ENCODE data around the gene CLDN9. TPM values are rescaled to one million over a fixed set of nuclear protein-coding genes. Genes with fewer than 3 reads are reported as not detected.
A peak's percentile ranks its signal among the peaks of the same experiment; 100 is the strongest.

Gene CLDN9
- total and polyA plus RNA-seq, 2 experiments from 2014 or later: 3.5 to 8.9 TPM

DNA sequence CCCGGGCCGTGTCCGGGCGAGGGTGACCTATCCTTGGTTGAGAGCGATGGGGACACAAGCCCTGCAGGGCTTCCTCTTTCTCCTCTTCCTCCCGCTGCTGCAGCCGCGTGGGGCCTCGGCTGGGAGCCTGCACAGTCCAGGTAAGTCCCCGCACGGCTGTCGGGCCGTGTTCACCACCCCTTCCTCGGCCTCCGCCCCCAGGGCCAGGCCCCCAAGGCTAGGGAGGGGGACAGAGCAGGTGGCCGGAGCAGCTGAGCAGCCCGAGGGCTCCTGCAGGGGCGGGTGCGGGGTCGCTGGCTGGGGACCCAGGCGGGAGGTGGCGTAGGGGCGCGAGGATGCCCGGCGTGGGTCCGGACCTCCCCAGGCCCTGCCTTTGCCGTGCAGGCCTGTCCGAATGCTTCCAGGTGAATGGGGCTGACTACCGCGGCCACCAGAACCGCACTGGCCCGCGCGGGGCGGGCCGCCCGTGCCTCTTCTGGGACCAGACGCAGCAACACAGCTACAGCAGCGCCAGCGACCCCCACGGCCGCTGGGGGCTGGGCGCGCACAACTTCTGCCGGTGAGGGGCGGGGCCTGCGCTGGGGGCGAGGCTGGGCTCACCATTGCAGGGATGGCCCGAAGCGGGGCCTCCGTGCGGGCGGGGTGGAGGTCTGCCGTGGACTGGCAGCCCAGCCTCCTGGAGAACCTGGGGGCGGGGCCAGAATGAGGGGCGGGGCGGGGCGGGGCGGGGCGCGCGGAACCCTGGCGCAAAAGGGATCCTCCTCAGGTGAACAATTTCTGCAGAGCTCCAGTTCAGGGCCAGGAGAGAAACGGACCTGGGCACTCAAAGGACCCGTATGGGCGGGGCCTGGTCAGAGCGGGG, 48.0 kb upstream of the CLDN9 start:
- no peaks in the 10 kb centered on the region for H3K79me2 ChIP-seq
- H3K27me3 ChIP-seq: peaks cover 38% of the 10 kb centered on the region
- H4K20me1 ChIP-seq (ENCODE audit: insufficient read depth, poor library complexity, severe bottlenecking): no peaks in the 10 kb centered on the region
- DNase-seq (ENCODE audit: low spot score): peak; percentile 79
- H3K4me2 ChIP-seq: peak overlapping the region; percentile 98
- H3K4me1 ChIP-seq (ENCODE audit: insufficient read depth): peaks cover 20% of the 10 kb centered on the region
- no peak overlapping the region for H3K27ac ChIP-seq
- TF ChIP-seq, protein P1, sequence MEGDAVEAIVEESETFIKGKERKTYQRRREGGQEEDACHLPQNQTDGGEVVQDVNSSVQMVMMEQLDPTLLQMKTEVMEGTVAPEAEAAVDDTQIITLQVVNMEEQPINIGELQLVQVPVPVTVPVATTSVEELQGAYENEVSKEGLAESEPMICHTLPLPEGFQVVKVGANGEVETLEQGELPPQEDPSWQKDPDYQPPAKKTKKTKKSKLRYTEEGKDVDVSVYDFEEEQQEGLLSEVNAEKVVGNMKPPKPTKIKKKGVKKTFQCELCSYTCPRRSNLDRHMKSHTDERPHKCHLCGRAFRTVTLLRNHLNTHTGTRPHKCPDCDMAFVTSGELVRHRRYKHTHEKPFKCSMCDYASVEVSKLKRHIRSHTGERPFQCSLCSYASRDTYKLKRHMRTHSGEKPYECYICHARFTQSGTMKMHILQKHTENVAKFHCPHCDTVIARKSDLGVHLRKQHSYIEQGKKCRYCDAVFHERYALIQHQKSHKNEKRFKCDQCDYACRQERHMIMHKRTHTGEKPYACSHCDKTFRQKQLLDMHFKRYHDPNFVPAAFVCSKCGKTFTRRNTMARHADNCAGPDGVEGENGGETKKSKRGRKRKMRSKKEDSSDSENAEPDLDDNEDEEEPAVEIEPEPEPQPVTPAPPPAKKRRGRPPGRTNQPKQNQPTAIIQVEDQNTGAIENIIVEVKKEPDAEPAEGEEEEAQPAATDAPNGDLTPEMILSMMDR (IDR thresholded peaks at IDR 0.05; ENCODE audit: poor library complexity): no peak
- TF ChIP-seq EZH2 (IDR thresholded peaks at IDR 0.05; ENCODE audit: borderline replicate concordance) (peak; percentile 30), EZH2phosphoT487 (IDR thresholded peaks at IDR 0.05; ENCODE audit: low read depth, severe bottlenecking, unreplicated experiment) (no peak)
- H3K4me3 ChIP-seq: peak overlapping the region; percentile 52
- whole genome bisulfite sequencing (ENCODE audit: low lambda C conversion rate, missing lambda C conversion rate): 2% methylated on average over 41 of the region's 68 CpGs
- no peaks in the 10 kb centered on the region for H3K9me2 ChIP-seq (replicated peaks; ENCODE audit: insufficient read depth)
- no peaks in the 10 kb centered on the region for H3K9me3 ChIP-seq (ENCODE audit: low read depth)
- no peak overlapping the region for H2AFZ ChIP-seq
- H3K36me3 ChIP-seq (replicated peaks; ENCODE audit: insufficient read depth, low read depth): no peaks in the 10 kb centered on the region

DNA sequence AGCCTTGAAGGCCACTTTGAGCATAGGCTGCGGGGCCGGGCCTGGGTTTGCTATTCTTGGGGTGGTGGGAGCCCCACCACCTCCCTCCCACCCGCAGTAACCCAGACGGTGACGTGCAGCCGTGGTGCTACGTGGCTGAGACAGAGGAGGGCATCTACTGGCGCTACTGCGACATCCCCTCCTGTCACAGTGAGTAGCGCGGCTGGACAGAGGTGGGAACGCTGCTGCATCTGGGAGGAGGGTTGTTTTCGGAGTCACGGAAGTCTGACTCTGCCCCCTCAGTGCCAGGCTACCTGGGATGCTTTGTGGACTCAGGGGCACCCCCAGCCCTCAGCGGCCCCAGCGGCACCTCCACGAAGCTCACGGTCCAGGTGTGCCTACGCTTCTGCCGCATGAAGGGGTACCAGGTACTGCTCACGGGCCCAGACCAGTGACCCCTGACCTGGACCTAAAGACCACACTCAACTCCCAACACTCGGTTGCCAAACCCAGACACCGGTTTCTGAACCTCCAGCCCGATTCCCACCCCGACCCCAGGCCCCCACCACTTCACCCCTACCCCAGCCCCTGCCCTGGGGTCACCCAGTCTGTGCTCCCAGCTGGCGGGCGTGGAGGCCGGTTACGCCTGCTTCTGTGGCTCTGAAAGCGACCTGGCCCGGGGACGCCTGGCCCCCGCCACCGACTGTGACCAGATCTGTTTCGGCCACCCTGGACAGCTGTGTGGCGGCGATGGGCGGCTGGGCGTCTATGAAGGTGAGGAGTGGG, 46.5 kb upstream of the CLDN9 start:
- no peak for DNase-seq (ENCODE audit: low spot score)
- no peaks in the 10 kb centered on the region for H3K36me3 ChIP-seq (replicated peaks; ENCODE audit: insufficient read depth, low read depth)
- 90% methylated on average over 31 of the region's 39 CpGs for WGBS (ENCODE audit: low lambda C conversion rate, missing lambda C conversion rate)
- peaks cover 38% of the 10 kb centered on the region for H3K27me3 ChIP-seq
- no peaks in the 10 kb centered on the region for H4K20me1 ChIP-seq (ENCODE audit: insufficient read depth, poor library complexity, severe bottlenecking)
- no peak overlapping the region for H3K27ac ChIP-seq
- H3K9me3 ChIP-seq (ENCODE audit: low read depth): no peaks in the 10 kb centered on the region
- H2AFZ ChIP-seq: no peak overlapping the region
- H3K9me2 ChIP-seq (replicated peaks; ENCODE audit: insufficient read depth): no peaks in the 10 kb centered on the region
- peaks cover 23% of the 10 kb centered on the region for H3K4me1 ChIP-seq (ENCODE audit: insufficient read depth)
- TF ChIP-seq EZH2phosphoT487 (IDR thresholded peaks at IDR 0.05; ENCODE audit: low read depth, severe bottlenecking, unreplicated experiment) (no peak), EZH2 (IDR thresholded peaks at IDR 0.05; ENCODE audit: borderline replicate concordance) (no peak)
- TF ChIP-seq, protein P1 (IDR thresholded peaks at IDR 0.05; ENCODE audit: poor library complexity): no peak
- no peak overlapping the region for H3K4me3 ChIP-seq
- no peaks in the 10 kb centered on the region for H3K79me2 ChIP-seq
- H3K4me2 ChIP-seq: peak overlapping the region; percentile 49

DNA sequence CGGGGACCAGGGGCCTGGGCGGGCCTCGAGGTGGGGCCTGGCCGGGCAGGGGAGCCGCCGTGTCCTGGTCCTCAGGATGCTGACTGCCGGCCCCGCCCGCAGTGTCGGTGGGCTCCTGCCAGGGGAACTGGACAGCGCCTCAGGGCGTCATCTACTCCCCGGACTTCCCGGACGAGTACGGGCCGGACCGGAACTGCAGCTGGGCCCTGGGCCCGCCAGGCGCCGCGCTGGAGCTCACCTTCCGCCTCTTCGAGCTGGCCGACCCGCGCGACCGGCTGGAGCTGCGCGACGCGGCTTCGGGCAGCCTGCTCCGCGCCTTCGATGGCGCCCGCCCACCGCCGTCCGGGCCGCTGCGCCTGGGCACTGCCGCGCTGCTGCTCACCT, 45.9 kb upstream of the CLDN9 start:
- Histone ChIP-seq H3K9me3 (ENCODE audit: low read depth) (no peaks in the 10 kb centered on the region), H4K20me1 (ENCODE audit: insufficient read depth, poor library complexity, severe bottlenecking) (no peaks in the 10 kb centered on the region), H3K36me3 (replicated peaks; ENCODE audit: insufficient read depth, low read depth) (no peaks in the 10 kb centered on the region), H3K4me1 (ENCODE audit: insufficient read depth) (peaks cover 23% of the 10 kb centered on the region), H2AFZ (no peak overlapping the region), H3K4me3 (no peak overlapping the region), H3K4me2 (peak overlapping the region; percentile 49), H3K9me2 (replicated peaks; ENCODE audit: insufficient read depth) (no peaks in the 10 kb centered on the region), H3K79me2 (no peaks in the 10 kb centered on the region), H3K27ac (no peak overlapping the region), H3K27me3 (peaks cover 38% of the 10 kb centered on the region)
- WGBS (ENCODE audit: low lambda C conversion rate, missing lambda C conversion rate): 64% methylated on average over 30 of the region's 46 CpGs
- TF ChIP-seq EZH2phosphoT487 (IDR thresholded peaks at IDR 0.05; ENCODE audit: low read depth, severe bottlenecking, unreplicated experiment) (no peak), EZH2 (IDR thresholded peaks at IDR 0.05; ENCODE audit: borderline replicate concordance) (no peak)
- TF ChIP-seq, protein P1 (IDR thresholded peaks at IDR 0.05; ENCODE audit: poor library complexity): no peak
- DNase-seq (ENCODE audit: low spot score): no peak
